Erythroblast (primary cell): Measurements from ENCODE around the gene RTN4.

Experiments used
- DNase-seq, 2 experiments: peaks; one replicate each; lab custom pipeline; 2025; lab: John Stamatoyannopoulos, UW
- GATA1 ChIP-seq: IDR thresholded peaks from 2 replicates; pipeline ENCODE4 v1.6.1; 2011; ENCODE audit warnings: low read depth, mild to moderate bottlenecking, control low read depth, low read length, moderate library complexity
- POLR2A ChIP-seq: IDR thresholded peaks from 2 replicates; pipeline ENCODE4 v1.6.1; 2011; ENCODE audit warnings: mild to moderate bottlenecking, low read length

Gene RTN4

GRCh38 chr2:55014962-55015939 is 35.0 kb downstream of the RTN4 start:
- peak; percentile 63 to 73 for DNase-seq
- no peak for TF ChIP-seq POLR2A
- TF ChIP-seq GATA1: no peak

DNA sequence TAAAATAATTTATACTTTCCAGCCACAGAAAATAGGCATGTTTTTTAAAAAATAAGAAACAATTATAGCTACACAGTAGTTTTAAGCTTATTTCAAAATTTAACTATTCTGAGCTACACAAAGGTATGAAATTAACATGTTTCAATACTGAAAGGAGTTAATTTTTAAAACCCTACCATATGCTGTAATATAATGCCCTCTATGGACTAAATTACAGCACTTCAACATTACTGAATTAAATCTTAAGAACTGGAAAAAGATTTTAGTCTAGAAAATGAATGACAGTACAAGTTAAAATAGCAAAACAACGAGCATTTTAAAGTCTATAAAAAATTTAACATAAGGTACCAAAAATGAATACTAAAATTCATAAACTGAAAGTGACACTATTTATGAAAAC is 36.3 kb downstream of the RTN4 start:
- DNase-seq: no peak
- no peak for TF ChIP-seq POLR2A
- TF ChIP-seq GATA1: no peak

- no peak for DNase-seq
- TF ChIP-seq GATA1: no peak
- TF ChIP-seq POLR2A: no peak
These were observed 37.4 kb downstream of the RTN4 start for GRCh38 chr2:55012672-55013484.

GRCh38 chr2:55011831-55012671 is 38.2 kb downstream of the RTN4 start:
- TF ChIP-seq POLR2A (no peak), GATA1 (no peak)
- DNase-seq: peak in 1 of 2 experiments; percentile 29

- no peak for TF ChIP-seq GATA1
- TF ChIP-seq POLR2A: no peak
These were observed 39.3 kb downstream of the RTN4 start for GRCh38 chr2:55010915-55011314.

GRCh38 chr2:55010149-55010591 is 40.1 kb downstream of the RTN4 start:
- peak; percentile 54 to 55 for DNase-seq
- no peak for TF ChIP-seq GATA1

More at GRCh38 chr2:55010915-55011314, 39.3 kb downstream of the RTN4 start:
- DNase-seq: peak in 1 of 2 experiments; percentile 33

GRCh38 chr2:55009277-55010060 is 40.8 kb downstream of the RTN4 start:
- no peak for DNase-seq
- TF ChIP-seq GATA1 (no peak), POLR2A (no peak)

- TF ChIP-seq GATA1: no peak
- TF ChIP-seq POLR2A: no peak
- DNase-seq: no peak
These were observed 43.9 kb downstream of the RTN4 start for GRCh38 chr2:55006306-55006705.

GRCh38 chr2:55003706-55004639 is 46.3 kb downstream of the RTN4 start:
- no peak for DNase-seq
- TF ChIP-seq GATA1: no peak
- no peak for TF ChIP-seq POLR2A

DNA sequence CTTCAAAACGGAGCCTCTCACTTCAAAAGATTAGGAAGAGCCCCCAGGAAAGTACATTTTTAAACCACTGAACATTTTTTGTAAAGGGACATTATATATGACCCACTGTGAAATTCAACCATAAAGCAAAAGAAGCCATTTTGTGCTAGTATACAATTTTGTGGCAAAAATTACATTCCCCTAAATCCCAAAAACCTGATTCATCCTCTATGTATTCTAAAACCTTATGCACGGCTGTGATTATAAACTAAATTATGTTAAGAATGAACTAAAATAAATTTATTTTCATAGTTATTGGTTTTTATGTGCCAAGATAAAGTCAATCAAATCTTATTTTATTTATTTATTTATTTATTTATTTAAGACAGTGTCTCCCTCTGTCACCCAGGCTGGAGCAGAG is 48.5 kb downstream of the RTN4 start:
- DNase-seq: no peak
- TF ChIP-seq GATA1 (no peak), POLR2A (no peak)

DNA sequence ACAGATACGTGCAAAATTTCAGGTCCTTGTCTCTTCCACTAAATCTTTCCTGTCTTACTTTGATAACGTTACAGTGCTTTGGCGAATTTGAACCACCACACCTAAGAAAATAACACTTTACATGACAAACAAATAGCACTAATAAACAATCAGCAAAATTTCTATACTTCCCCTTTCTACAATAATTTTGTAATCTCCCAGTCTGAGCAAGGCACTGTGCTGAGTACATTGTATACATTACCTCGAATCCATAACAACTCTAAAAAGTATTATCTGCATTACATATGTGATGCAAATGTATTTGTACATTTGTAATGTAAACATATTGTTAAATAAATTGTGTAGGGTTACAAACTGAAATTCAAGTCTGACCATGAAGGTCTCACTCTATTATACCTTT is 49.9 kb downstream of the RTN4 start:
- no peak for TF ChIP-seq GATA1
- TF ChIP-seq POLR2A: no peak

GRCh38 chr2:54999182-54999581 is 51.1 kb downstream of the RTN4 start:
- DNase-seq: peak; percentile 6 to 23
- TF ChIP-seq GATA1 (no peak), POLR2A (no peak)

More for the DNA sequence above, 49.9 kb downstream of the RTN4 start:
- no peak for DNase-seq
